ENCODE data around the gene TRIM47. TPM values are rescaled to one million over a fixed set of nuclear protein-coding genes. Genes with fewer than 3 reads are reported as not detected.

The TRIM47 gene
- total and polyA plus RNA-seq, 2 experiments from 2014 or later, result 2.9 to 4.6 TPM

GRCh38 chr17:75917917-75918445 lies 39.6 kb upstream of the TRIM47 start:
- Histone ChIP-seq H3K4me3 (no peak overlapping the region), H3K4me1 (ENCODE audit: low read depth) (peaks cover 10% of the 10 kb centered on the region), H3K27ac (no peak overlapping the region), H3K27me3 (no peaks in the 10 kb centered on the region), H3K36me3 (no peaks in the 10 kb centered on the region), H3K9me3 (ENCODE audit: low read depth) (no peaks in the 10 kb centered on the region)
- no peak for DNase-seq (ENCODE audit: low read depth in 1 of 2, low spot score in 1 of 2)
- no peak for TF ChIP-seq CTCF (IDR thresholded peaks at IDR 0.05; ENCODE audit: low read depth, low read length)

GRCh38 chr17:75917141-75917916 lies 38.9 kb upstream of the TRIM47 start:
- TF ChIP-seq CTCF (IDR thresholded peaks at IDR 0.05; ENCODE audit: low read depth, low read length), result no peak
- DNase-seq (ENCODE audit: low read depth in 1 of 2, low spot score in 1 of 2), result no peak

GRCh38 chr17:75915268-75915667 lies 36.9 kb upstream of the TRIM47 start:
- TF ChIP-seq CTCF (IDR thresholded peaks at IDR 0.05; ENCODE audit: low read depth, low read length), result no peak
- no peak for DNase-seq (ENCODE audit: low read depth in 1 of 2, low spot score in 1 of 2)
- no peaks in the 10 kb centered on the region for H3K27me3 ChIP-seq
- H3K4me3 ChIP-seq, result no peak overlapping the region
- H3K36me3 ChIP-seq, result no peaks in the 10 kb centered on the region
- H3K9me3 ChIP-seq (ENCODE audit: low read depth), result no peaks in the 10 kb centered on the region
- H3K4me1 ChIP-seq (ENCODE audit: low read depth), result peaks cover 7% of the 10 kb centered on the region
- no peak overlapping the region for H3K27ac ChIP-seq

More at GRCh38 chr17:75917141-75917916, 38.9 kb upstream of the TRIM47 start:
- H3K27me3 ChIP-seq, result no peaks in the 10 kb centered on the region
- H3K4me1 ChIP-seq (ENCODE audit: low read depth), result peaks cover 3% of the 10 kb centered on the region
- H3K36me3 ChIP-seq, result no peaks in the 10 kb centered on the region
- H3K4me3 ChIP-seq, result no peak overlapping the region
- H3K27ac ChIP-seq, result no peak overlapping the region
- H3K9me3 ChIP-seq (ENCODE audit: low read depth), result no peaks in the 10 kb centered on the region

- no peaks in the 10 kb centered on the region for H3K36me3 ChIP-seq
- H3K27ac ChIP-seq, result no peak overlapping the region
- H3K9me3 ChIP-seq (ENCODE audit: low read depth), result no peaks in the 10 kb centered on the region
- H3K4me3 ChIP-seq, result no peak overlapping the region
- peaks cover 10% of the 10 kb centered on the region for H3K4me1 ChIP-seq (ENCODE audit: low read depth)
- H3K27me3 ChIP-seq, result no peaks in the 10 kb centered on the region
- no peak for DNase-seq (ENCODE audit: low read depth in 1 of 2, low spot score in 1 of 2)
- TF ChIP-seq CTCF (IDR thresholded peaks at IDR 0.05; ENCODE audit: low read depth, low read length), result no peak
Observed at GRCh38 chr17:75914643-75915267, 36.4 kb upstream of the TRIM47 start.

GRCh38 chr17:75913537-75914210 lies 35.3 kb upstream of the TRIM47 start:
- Histone ChIP-seq H3K36me3 (no peaks in the 10 kb centered on the region), H3K4me3 (no peak overlapping the region), H3K27ac (no peak overlapping the region), H3K4me1 (ENCODE audit: low read depth) (peaks cover 10% of the 10 kb centered on the region), H3K9me3 (ENCODE audit: low read depth) (no peaks in the 10 kb centered on the region), H3K27me3 (no peaks in the 10 kb centered on the region)
- DNase-seq (ENCODE audit: low read depth in 1 of 2, low spot score in 1 of 2), result no peak
- TF ChIP-seq CTCF (IDR thresholded peaks at IDR 0.05; ENCODE audit: low read depth, low read length), result no peak
